ENCODE results near the gene CADPS. TPM values are rescaled to one million over a fixed set of nuclear protein-coding genes. Genes with fewer than 3 reads are reported as not detected.

The CADPS gene
- total RNA-seq, 1 experiment from 2014 or later: 7.0 TPM

DNA sequence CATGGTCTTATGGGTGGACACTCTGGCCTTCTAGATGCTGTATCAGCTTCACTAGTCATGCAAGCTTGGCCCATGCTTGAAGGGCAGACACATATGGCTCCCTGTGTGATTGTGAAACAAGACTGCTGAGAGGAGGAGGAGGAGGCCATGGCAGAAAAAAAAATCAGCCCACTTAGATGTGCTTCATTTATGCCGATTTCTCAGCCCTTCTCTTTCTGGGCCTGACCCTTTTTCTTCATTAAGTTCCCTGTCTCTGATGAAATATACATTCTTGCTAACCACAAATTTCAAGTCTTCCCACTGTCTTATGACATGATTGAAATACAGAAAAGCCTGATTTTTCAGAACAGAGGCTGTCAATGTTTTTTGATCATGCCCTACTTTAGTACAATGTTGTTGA, 288.9 kb downstream of the CADPS start (continued):
- TF ChIP-seq, protein P1, sequence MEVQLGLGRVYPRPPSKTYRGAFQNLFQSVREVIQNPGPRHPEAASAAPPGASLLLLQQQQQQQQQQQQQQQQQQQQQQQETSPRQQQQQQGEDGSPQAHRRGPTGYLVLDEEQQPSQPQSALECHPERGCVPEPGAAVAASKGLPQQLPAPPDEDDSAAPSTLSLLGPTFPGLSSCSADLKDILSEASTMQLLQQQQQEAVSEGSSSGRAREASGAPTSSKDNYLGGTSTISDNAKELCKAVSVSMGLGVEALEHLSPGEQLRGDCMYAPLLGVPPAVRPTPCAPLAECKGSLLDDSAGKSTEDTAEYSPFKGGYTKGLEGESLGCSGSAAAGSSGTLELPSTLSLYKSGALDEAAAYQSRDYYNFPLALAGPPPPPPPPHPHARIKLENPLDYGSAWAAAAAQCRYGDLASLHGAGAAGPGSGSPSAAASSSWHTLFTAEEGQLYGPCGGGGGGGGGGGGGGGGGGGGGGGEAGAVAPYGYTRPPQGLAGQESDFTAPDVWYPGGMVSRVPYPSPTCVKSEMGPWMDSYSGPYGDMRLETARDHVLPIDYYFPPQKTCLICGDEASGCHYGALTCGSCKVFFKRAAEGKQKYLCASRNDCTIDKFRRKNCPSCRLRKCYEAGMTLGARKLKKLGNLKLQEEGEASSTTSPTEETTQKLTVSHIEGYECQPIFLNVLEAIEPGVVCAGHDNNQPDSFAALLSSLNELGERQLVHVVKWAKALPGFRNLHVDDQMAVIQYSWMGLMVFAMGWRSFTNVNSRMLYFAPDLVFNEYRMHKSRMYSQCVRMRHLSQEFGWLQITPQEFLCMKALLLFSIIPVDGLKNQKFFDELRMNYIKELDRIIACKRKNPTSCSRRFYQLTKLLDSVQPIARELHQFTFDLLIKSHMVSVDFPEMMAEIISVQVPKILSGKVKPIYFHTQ (CRISPR knock-in tag; IDR thresholded peaks at IDR 0.05): no peak
- no peak for TF ChIP-seq JAZF1 (CRISPR knock-in tag; IDR thresholded peaks at IDR 0.05)
- TF ChIP-seq ZNF423 (CRISPR knock-in tag; IDR thresholded peaks at IDR 0.05): no peak
- TF ChIP-seq ZNF416 (CRISPR knock-in tag; IDR thresholded peaks at IDR 0.05): no peak

GRCh38 chr3:62585861-62586260, 289.4 kb downstream of the CADPS start:
- TF ChIP-seq NR2C2 (CRISPR knock-in tag; IDR thresholded peaks at IDR 0.05) (no peak), NFYB (CRISPR knock-in tag; conservative IDR thresholded peaks at IDR 0.05; ENCODE audit: low read depth) (no peak), RORB (CRISPR knock-in tag; IDR thresholded peaks at IDR 0.05) (no peak), ZNF532 (CRISPR knock-in tag; IDR thresholded peaks at IDR 0.05; ENCODE audit: borderline replicate concordance) (no peak), HMGA2 (CRISPR knock-in tag; IDR thresholded peaks at IDR 0.05) (no peak), TEAD1 (CRISPR knock-in tag; IDR thresholded peaks at IDR 0.05) (no peak)
- Mint-ChIP-seq H3K9me3 (peaks cover 5% of the 10 kb centered on the region), H3K27ac (no peak overlapping the region), H3K27me3 (ENCODE audit: low read depth) (no peaks in the 10 kb centered on the region), H3K4me1 (no peaks in the 10 kb centered on the region), H3K4me3 (no peak overlapping the region), H3K36me3 (peaks cover 6% of the 10 kb centered on the region)
- DNase-seq (ENCODE audit: low spot score): no peak
- ChIA-PET POLR2A (no interaction called here), CTCF (no interaction called here)
- ATAC-seq: no peak

GRCh38 chr3:62584636-62585035, 290.6 kb downstream of the CADPS start:
- DNase-seq (ENCODE audit: low spot score) (no peak), ATAC-seq (no peak)
- ChIA-PET POLR2A (no interaction called here), CTCF (no interaction called here)
- H3K4me3 Mint-ChIP-seq: no peak overlapping the region
- no peak overlapping the region for H3K27ac Mint-ChIP-seq
- no peaks in the 10 kb centered on the region for H3K27me3 Mint-ChIP-seq (ENCODE audit: low read depth)
- peaks cover 16% of the 10 kb centered on the region for H3K9me3 Mint-ChIP-seq
- no peaks in the 10 kb centered on the region for H3K4me1 Mint-ChIP-seq
- H3K36me3 Mint-ChIP-seq: peaks cover 16% of the 10 kb centered on the region
- TF ChIP-seq E2F1 (CRISPR knock-in tag; IDR thresholded peaks at IDR 0.05) (no peak), GABPB1 (CRISPR knock-in tag; IDR thresholded peaks at IDR 0.05) (no peak), FOXK1 (CRISPR knock-in tag; IDR thresholded peaks at IDR 0.05) (no peak), USF1 (CRISPR knock-in tag; IDR thresholded peaks at IDR 0.05) (no peak), NR2C2 (CRISPR knock-in tag; IDR thresholded peaks at IDR 0.05) (no peak), ZNF281 (CRISPR knock-in tag; IDR thresholded peaks at IDR 0.05) (no peak), MAX (CRISPR knock-in tag; IDR thresholded peaks at IDR 0.05) (no peak), CREB1 (CRISPR knock-in tag; IDR thresholded peaks at IDR 0.05) (no peak)
- TF ChIP-seq, protein P1 (CRISPR knock-in tag; IDR thresholded peaks at IDR 0.05): no peak
